PC-3 (cell line): ENCODE results near the gene RBM47. TPM values are rescaled to one million over a fixed set of nuclear protein-coding genes. Genes with fewer than 3 reads are reported as not detected.

Experiments used
- ATAC-seq: fragments of 200-7000 bp; cut with Tn5 transposase; 2 replicates; pipeline ENCODE4 v1.9.1; 2020; ENCODE audit warnings: mild to moderate bottlenecking, moderate library complexity
- BruUV-seq: library from RNA; stranded (reverse); fragments of 400-500 nt; replicated peaks from 2 replicates; lab custom pipeline; 2021; lab: Mats Ljungman, UMichigan
- CTCF ChIA-PET: fragments of 300-600 bp; sonication (Branson Sonifier 250); formaldehyde crosslinking; loops from one replicate; lab custom pipeline; 2022; ENCODE audit warnings: antibody characterized with exemption; lab: Charles Lee
- POLR2A ChIA-PET: fragments of 300-600 bp; sonication (Branson Sonifier 250); formaldehyde crosslinking; loops from one replicate; lab custom pipeline; 2022; ENCODE audit warnings: antibody characterized with exemption; ENCODE audit not compliant: unreplicated experiment; lab: Charles Lee
- DNase-seq: peaks from one replicate; pipeline ENCODE4 v3.0.0-alpha.2; 2015
- H2AFZ ChIP-seq: fragments of 300-600 bp; sonication (generic); 2 replicates; pipeline ENCODE4 v1.6.0; 2016; ENCODE audit warnings: antibody characterized with exemption, low read length
- H3F3A ChIP-seq: fragments of 300-600 bp; sonication (generic); one replicate; pipeline ENCODE4 v1.6.0; 2017; ENCODE audit warnings: antibody characterized with exemption, low read length, control low read depth, mild to moderate bottlenecking; ENCODE audit not compliant: unreplicated experiment
- H3K27ac ChIP-seq: fragments of 300-600 bp; sonication (generic); 2 replicates; pipeline ENCODE4 v1.5.1; 2016; ENCODE audit warnings: mild to moderate bottlenecking, low read length
- H3K27me3 ChIP-seq: fragments of 300-600 bp; sonication (generic); 2 replicates; pipeline ENCODE4 v1.6.1; 2016; ENCODE audit warnings: low read length, mixed read lengths
- H3K36me3 ChIP-seq: fragments of 300-600 bp; sonication (generic); 2 replicates; pipeline ENCODE4 v1.6.1; 2016; ENCODE audit warnings: low read depth, mixed run types, low read length, mixed read lengths
- H3K4me1 ChIP-seq: fragments of 300-600 bp; sonication (generic); 2 replicates; pipeline ENCODE4 v1.5.1; 2016; ENCODE audit warnings: low read length; ENCODE audit not compliant: insufficient read depth
- H3K4me2 ChIP-seq: fragments of 300-600 bp; sonication (generic); 2 replicates; pipeline ENCODE4 v1.6.0; 2016; ENCODE audit warnings: low read length
- H3K4me3 ChIP-seq: fragments of 300-600 bp; sonication (generic); 2 replicates; pipeline ENCODE4 v1.5.1; 2016; ENCODE audit warnings: mild to moderate bottlenecking, low read length, mixed read lengths
- H3K79me2 ChIP-seq: fragments of 300-600 bp; sonication (generic); 2 replicates; pipeline ENCODE4 v1.6.1; 2017; ENCODE audit warnings: low read length, mixed read lengths
- H3K9ac ChIP-seq: fragments of 300-600 bp; sonication (generic); 2 replicates; pipeline ENCODE4 v1.6.0; 2016; ENCODE audit warnings: mild to moderate bottlenecking, low read length
- H3K9me2 ChIP-seq: fragments of 300-600 bp; sonication (generic); replicated peaks from 2 replicates; pipeline ENCODE4 v1.6.1; 2016; ENCODE audit warnings: mixed run types, low read length, mixed read lengths
- H3K9me3 ChIP-seq: fragments of 300-600 bp; sonication (generic); 2 replicates; pipeline ENCODE4 v1.6.1; 2016; ENCODE audit warnings: low read length, mixed read lengths
- H4K20me1 ChIP-seq: fragments of 300-600 bp; sonication (generic); 2 replicates; pipeline ENCODE4 v1.6.1; 2016; ENCODE audit warnings: low read length, mixed read lengths
- EZH2 ChIP-seq: fragments of 300-600 bp; sonication (generic); IDR thresholded peaks from one replicate; pipeline ENCODE4 v1.6.1; 2017; ENCODE audit warnings: antibody characterized with exemption, mild to moderate bottlenecking, low read length; ENCODE audit not compliant: unreplicated experiment
- EZH2phosphoT487 ChIP-seq: fragments of 300-600 bp; sonication (generic); IDR thresholded peaks from 2 replicates; pipeline ENCODE4 v1.6.1; 2018; ENCODE audit warnings: mild to moderate bottlenecking, antibody characterized with exemption, low read length, borderline replicate concordance
- intact Hi-C: fragments of 100-400 bp; cut with micrococcal nuclease; formaldehyde crosslinking; loops from 2 replicates; pipeline ENCODE4 v1.9.0; 2023
- total RNA-seq: library from RNA; depleted of rRNA; stranded (reverse); fragments of >200 nt; gene quantifications from 2 replicates; pipeline ENCODE4 v1.2.3, GENCODE V29; 2014
- TF ChIP-seq, protein P1 (sequence below): fragments of 300-600 bp; sonication (generic); conservative IDR thresholded peaks from 2 replicates; pipeline ENCODE4 v1.5.1; 2017; ENCODE audit warnings: antibody characterized with exemption, low read depth, mild to moderate bottlenecking, low read length

The RBM47 gene
- total RNA-seq, 1 experiment from 2014 or later: 34.7 TPM

DNA sequence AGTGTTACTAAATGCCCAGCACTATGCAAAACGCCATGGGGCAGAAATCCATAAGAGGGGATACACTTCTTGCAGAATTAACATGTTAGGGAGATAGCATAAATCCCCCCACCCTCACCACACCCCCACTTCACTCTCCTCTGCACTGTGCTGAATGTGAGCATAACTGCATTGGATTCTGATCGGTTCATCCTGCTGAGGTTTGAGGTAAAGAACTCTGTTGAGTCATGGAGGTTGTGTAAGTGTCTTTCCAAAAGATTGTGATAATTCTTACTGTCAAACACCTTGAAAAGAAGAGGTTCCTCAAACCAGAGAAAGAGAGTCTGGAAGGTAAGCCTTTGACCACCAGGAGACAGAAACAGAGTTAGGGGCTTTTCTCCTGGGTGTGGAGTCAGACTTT is 43.6 kb downstream of the RBM47 start:
- Histone ChIP-seq H4K20me1 (no peaks in the 10 kb centered on the region), H3K27ac (no peak overlapping the region), H3K9ac (no peak overlapping the region), H3K4me1 (peaks cover 13% of the 10 kb centered on the region), H3K9me3 (no peaks in the 10 kb centered on the region), H2AFZ (no peak overlapping the region), H3K36me3 (no peaks in the 10 kb centered on the region), H3K9me2 (no peaks in the 10 kb centered on the region), H3K27me3 (no peaks in the 10 kb centered on the region), H3K79me2 (no peaks in the 10 kb centered on the region), H3K4me3 (no peak overlapping the region), H3F3A (no peaks in the 10 kb centered on the region), H3K4me2 (no peak overlapping the region)
- BruUV-seq: no TSS peak
- ChIA-PET POLR2A (no interaction called here), CTCF (interaction anchor here (0.5 kb wide), 1 partner anchor 481 kb away, joined by 3 read pairs; no protein-coding TSS in a partner anchor)
- no peak for DNase-seq
- intact Hi-C loops: no loop called here
- TF ChIP-seq EZH2: no peak
- TF ChIP-seq, protein P1, sequence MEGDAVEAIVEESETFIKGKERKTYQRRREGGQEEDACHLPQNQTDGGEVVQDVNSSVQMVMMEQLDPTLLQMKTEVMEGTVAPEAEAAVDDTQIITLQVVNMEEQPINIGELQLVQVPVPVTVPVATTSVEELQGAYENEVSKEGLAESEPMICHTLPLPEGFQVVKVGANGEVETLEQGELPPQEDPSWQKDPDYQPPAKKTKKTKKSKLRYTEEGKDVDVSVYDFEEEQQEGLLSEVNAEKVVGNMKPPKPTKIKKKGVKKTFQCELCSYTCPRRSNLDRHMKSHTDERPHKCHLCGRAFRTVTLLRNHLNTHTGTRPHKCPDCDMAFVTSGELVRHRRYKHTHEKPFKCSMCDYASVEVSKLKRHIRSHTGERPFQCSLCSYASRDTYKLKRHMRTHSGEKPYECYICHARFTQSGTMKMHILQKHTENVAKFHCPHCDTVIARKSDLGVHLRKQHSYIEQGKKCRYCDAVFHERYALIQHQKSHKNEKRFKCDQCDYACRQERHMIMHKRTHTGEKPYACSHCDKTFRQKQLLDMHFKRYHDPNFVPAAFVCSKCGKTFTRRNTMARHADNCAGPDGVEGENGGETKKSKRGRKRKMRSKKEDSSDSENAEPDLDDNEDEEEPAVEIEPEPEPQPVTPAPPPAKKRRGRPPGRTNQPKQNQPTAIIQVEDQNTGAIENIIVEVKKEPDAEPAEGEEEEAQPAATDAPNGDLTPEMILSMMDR: no peak
- TF ChIP-seq EZH2phosphoT487: no peak
- no peak for ATAC-seq

DNA sequence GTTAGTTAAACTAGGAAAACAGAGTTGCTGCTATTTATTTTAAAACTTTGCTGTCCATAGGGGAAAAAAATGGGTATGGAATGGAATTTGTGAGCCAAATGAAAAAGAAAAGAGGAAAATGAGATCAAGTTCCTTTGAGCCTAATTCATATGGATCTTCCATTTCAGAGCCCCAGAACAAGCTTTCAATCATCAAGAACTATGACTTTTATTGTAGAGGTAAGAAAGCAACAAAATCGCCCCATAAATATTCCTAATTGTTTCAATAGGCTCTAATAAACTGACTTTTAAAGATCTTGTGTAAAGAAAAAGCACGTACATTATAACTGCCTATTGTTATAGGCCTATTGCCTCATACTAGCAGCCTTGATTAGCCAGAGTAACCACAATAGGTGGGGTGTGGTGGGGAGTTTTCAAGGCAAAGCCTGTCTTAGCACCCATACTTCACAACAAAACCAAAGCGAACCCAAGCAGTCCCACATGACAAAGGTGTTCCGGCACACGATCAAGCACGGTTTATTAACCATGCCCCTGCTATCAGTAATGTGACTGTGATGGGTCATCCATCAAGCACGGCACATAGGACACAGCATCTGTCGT is 44.4 kb downstream of the RBM47 start:
- DNase-seq (no peak), ATAC-seq (no peak)
- Histone ChIP-seq H3K4me1 (peaks cover 13% of the 10 kb centered on the region), H3K36me3 (no peaks in the 10 kb centered on the region), H3K9me3 (no peaks in the 10 kb centered on the region), H3K9me2 (no peaks in the 10 kb centered on the region), H3K4me2 (no peak overlapping the region), H3K27ac (no peak overlapping the region), H3K27me3 (no peaks in the 10 kb centered on the region), H3K4me3 (no peak overlapping the region), H2AFZ (no peak overlapping the region), H4K20me1 (no peaks in the 10 kb centered on the region), H3K9ac (no peak overlapping the region), H3F3A (no peaks in the 10 kb centered on the region), H3K79me2 (no peaks in the 10 kb centered on the region)
- ChIA-PET CTCF (interaction anchor here (0.5 kb wide), 1 partner anchor 480 kb away, joined by 3 read pairs; no protein-coding TSS in a partner anchor), POLR2A (no interaction called here)
- TF ChIP-seq, protein P1: no peak
- no peak for TF ChIP-seq EZH2phosphoT487
- no peak for TF ChIP-seq EZH2
- no TSS peak for BruUV-seq
- intact Hi-C loops: no loop called here

GRCh38 chr4:40584517-40585141 is 45.0 kb downstream of the RBM47 start:
- Histone ChIP-seq H2AFZ (no peak overlapping the region), H3K4me1 (peaks cover 13% of the 10 kb centered on the region), H3K79me2 (no peaks in the 10 kb centered on the region), H3F3A (no peaks in the 10 kb centered on the region), H4K20me1 (no peaks in the 10 kb centered on the region), H3K27me3 (no peaks in the 10 kb centered on the region), H3K9ac (no peak overlapping the region), H3K9me3 (no peaks in the 10 kb centered on the region), H3K36me3 (no peaks in the 10 kb centered on the region), H3K27ac (no peak overlapping the region), H3K9me2 (no peaks in the 10 kb centered on the region), H3K4me3 (no peak overlapping the region), H3K4me2 (no peak overlapping the region)
- BruUV-seq: no TSS peak
- no peak for ATAC-seq
- TF ChIP-seq EZH2phosphoT487: no peak
- no peak for TF ChIP-seq EZH2
- TF ChIP-seq, protein P1: no peak
- no peak for DNase-seq
- intact Hi-C loops: no loop called here
- POLR2A ChIA-PET: no interaction called here
- CTCF ChIA-PET: no interaction called here
